Uterus (tissue), 4 donors: ENCODE results near the gene UBE2J1. TPM values are rescaled to one million over a fixed set of nuclear protein-coding genes. Genes with fewer than 3 reads are reported as not detected.
"Not testable (repeated sequence)": the region's sequence is repeated elsewhere in the genome, so short reads cannot be mapped to it uniquely, and the experiment has no call there.

Experiments
- DNase-seq, 2 donors: peaks; one replicate each; pipeline ENCODE4 v3.0.0-alpha.2; 2019 to 2020
- H3K27ac ChIP-seq, 2 donors: fragments of 200-600 bp; sonication (generic); 1 replicate in 1 of 2; 2 replicates in 1 of 2; pipeline ENCODE4 v1.5.1; 2016 to 2018
- H3K27me3 ChIP-seq, 2 donors: fragments of 200-600 bp; sonication (generic); one replicate each; pipeline ENCODE4 v1.5.1; 2018 to 2019; ENCODE audit warnings: control low read depth in 1 of 2
- H3K36me3 ChIP-seq, 2 donors: fragments of 200-600 bp; sonication (generic); one replicate each; pipeline ENCODE4 v1.5.1; 2019; ENCODE audit warnings: control low read depth in 1 of 2
- H3K4me1 ChIP-seq, 2 donors: fragments of 200-600 bp; sonication (generic); one replicate each; pipeline ENCODE4 v1.5.1; 2018 to 2019; ENCODE audit warnings: control low read depth in 1 of 2
- H3K4me3 ChIP-seq, 2 donors: fragments of 200-600 bp; sonication (generic); 1 replicate in 1 of 2; 2 replicates in 1 of 2; pipeline ENCODE4 v1.5.1; 2018 to 2019; ENCODE audit warnings: mild to moderate bottlenecking in 1 of 2
- H3K9me3 ChIP-seq, 2 donors: fragments of 200-600 bp; sonication (generic); one replicate each; pipeline ENCODE4 v1.5.1; 2019; ENCODE audit warnings: control low read depth in 1 of 2
- POLR2A ChIP-seq, 2 donors: fragments of 450-650 bp; IDR thresholded peaks; one replicate each; pipeline ENCODE4 v1.6.1; 2016; ENCODE audit warnings: antibody characterized with exemption in 2 of 2, mild to moderate bottlenecking in 1 of 2, moderate library complexity in 1 of 2
- intact Hi-C: fragments of 100-400 bp; cut with DNase I; formaldehyde crosslinking; loops from one replicate; pipeline ENCODE4 v1.15.1; 2023; ENCODE audit warnings: low total_unique reads
- total RNA-seq, 4 donors: library from RNA; depleted of rRNA in 3 of 4; stranded (reverse); fragments of >200 nt in 3 of 4; gene quantifications; one replicate each; pipeline versions ENCODE4 v1.1.0 to v1.2.4, GENCODE V29; 2014 to 2023
- TF ChIP-seq, protein P1 (sequence below), 4 experiments: fragments of 200-600 bp in 2 of 4; fragments of 450-650 bp in 2 of 4; sonication (generic) in 2 of 4; IDR thresholded peaks; one replicate each; pipeline ENCODE4 v1.5.1; 2016 to 2019; ENCODE audit warnings: antibody characterized with exemption in 4 of 4, mild to moderate bottlenecking in 2 of 4, moderate library complexity in 1 of 4
- donor health status: DM: yes; HTN: yes; CAD: no.

UBE2J1 gene
- total RNA-seq, 4 donors from 2014 or later = 13.1 to 55.2 (median 41.0) TPM

- no peaks in the 10 kb centered on the region for H3K36me3 ChIP-seq
- peak overlapping the region; percentile 63 to 72 for H3K27ac ChIP-seq
- no peaks in the 10 kb centered on the region for H3K9me3 ChIP-seq
- no peak overlapping the region for H3K4me3 ChIP-seq
- intact Hi-C loops = no loop called here
- DNase-seq = no peak
- peaks cover 7 to 13% of the 10 kb centered on the region in 2 donors for H3K4me1 ChIP-seq
- no peaks in the 10 kb centered on the region for H3K27me3 ChIP-seq
- TF ChIP-seq POLR2A (IDR thresholded peaks at IDR 0.05) = no peak
- TF ChIP-seq, protein P1, sequence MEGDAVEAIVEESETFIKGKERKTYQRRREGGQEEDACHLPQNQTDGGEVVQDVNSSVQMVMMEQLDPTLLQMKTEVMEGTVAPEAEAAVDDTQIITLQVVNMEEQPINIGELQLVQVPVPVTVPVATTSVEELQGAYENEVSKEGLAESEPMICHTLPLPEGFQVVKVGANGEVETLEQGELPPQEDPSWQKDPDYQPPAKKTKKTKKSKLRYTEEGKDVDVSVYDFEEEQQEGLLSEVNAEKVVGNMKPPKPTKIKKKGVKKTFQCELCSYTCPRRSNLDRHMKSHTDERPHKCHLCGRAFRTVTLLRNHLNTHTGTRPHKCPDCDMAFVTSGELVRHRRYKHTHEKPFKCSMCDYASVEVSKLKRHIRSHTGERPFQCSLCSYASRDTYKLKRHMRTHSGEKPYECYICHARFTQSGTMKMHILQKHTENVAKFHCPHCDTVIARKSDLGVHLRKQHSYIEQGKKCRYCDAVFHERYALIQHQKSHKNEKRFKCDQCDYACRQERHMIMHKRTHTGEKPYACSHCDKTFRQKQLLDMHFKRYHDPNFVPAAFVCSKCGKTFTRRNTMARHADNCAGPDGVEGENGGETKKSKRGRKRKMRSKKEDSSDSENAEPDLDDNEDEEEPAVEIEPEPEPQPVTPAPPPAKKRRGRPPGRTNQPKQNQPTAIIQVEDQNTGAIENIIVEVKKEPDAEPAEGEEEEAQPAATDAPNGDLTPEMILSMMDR (IDR thresholded peaks at IDR 0.05) = no peak
Observed at GRCh38 chr6:89313006-89313405, 39.5 kb downstream of the UBE2J1 start.

GRCh38 chr6:89311853-89312531, 40.5 kb downstream of the UBE2J1 start:
- Histone ChIP-seq H3K9me3 (no peaks in the 10 kb centered on the region), H3K4me3 (no peak overlapping the region), H3K4me1 (peaks cover 7 to 13% of the 10 kb centered on the region in 2 donors), H3K36me3 (no peaks in the 10 kb centered on the region), H3K27ac (peak overlapping the region; percentile 63 to 72), H3K27me3 (no peaks in the 10 kb centered on the region)
- TF ChIP-seq POLR2A (IDR thresholded peaks at IDR 0.05) = no peak
- TF ChIP-seq, protein P1 (IDR thresholded peaks at IDR 0.05) = peak; percentile 35 to 56 (median 52)
- intact Hi-C loops = no loop called here
- peak; percentile 54 to 57 for DNase-seq

DNA sequence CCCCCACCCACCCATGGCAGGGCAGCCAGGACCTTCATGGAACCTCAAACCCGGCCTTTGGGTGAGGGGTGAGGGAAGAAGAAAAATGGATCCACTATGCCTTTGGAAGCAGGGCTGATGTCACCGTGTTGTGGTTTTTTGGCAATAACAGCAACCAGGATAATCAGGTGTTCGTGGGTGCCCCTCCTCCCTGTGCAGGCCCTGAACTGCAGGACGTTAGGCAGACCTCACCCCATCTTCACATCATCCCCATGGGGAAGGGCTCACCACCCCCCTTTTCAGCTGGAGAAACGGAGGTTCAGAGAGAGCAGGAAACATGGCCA, 41.0 kb downstream of the UBE2J1 start:
- intact Hi-C loops = no loop called here
- no peak for DNase-seq
- TF ChIP-seq POLR2A (IDR thresholded peaks at IDR 0.05) = no peak
- TF ChIP-seq, protein P1 (IDR thresholded peaks at IDR 0.05) = no peak
- H3K36me3 ChIP-seq = no peaks in the 10 kb centered on the region
- no peak overlapping the region for H3K4me3 ChIP-seq
- H3K27ac ChIP-seq = peak overlapping the region; percentile 63 to 72
- H3K27me3 ChIP-seq = no peaks in the 10 kb centered on the region
- no peaks in the 10 kb centered on the region for H3K9me3 ChIP-seq
- peaks cover 7 to 13% of the 10 kb centered on the region in 2 donors for H3K4me1 ChIP-seq

DNA sequence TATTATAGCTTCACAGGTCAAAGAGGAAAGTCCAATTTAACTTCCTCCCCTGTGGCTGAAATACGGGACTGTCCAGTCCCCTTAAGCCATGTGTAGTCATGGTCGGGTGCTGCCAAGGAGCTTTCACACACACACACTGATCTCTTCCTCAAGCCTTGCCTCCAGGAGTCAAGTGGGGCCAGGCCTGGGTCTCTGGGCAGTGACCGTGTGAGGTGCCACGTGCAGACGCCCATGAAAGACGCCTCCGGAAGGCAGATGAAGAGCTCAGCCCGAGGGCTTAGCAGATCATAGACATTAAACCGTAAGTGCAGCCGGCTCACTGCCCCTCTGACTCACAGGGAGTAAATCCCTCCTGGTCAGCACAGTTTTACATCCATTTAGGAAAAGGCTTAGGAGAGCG, 41.6 kb downstream of the UBE2J1 start:
- no peak for DNase-seq
- intact Hi-C loops = no loop called here
- Histone ChIP-seq H3K4me1 (peaks cover 7 to 13% of the 10 kb centered on the region in 2 donors), H3K27me3 (no peaks in the 10 kb centered on the region), H3K9me3 (no peaks in the 10 kb centered on the region), H3K27ac (peak overlapping the region in 1 of 2 donors; percentile 72), H3K4me3 (no peak overlapping the region), H3K36me3 (no peaks in the 10 kb centered on the region)
- no peak for TF ChIP-seq POLR2A (IDR thresholded peaks at IDR 0.05)
- TF ChIP-seq, protein P1 (IDR thresholded peaks at IDR 0.05) = no peak

DNA sequence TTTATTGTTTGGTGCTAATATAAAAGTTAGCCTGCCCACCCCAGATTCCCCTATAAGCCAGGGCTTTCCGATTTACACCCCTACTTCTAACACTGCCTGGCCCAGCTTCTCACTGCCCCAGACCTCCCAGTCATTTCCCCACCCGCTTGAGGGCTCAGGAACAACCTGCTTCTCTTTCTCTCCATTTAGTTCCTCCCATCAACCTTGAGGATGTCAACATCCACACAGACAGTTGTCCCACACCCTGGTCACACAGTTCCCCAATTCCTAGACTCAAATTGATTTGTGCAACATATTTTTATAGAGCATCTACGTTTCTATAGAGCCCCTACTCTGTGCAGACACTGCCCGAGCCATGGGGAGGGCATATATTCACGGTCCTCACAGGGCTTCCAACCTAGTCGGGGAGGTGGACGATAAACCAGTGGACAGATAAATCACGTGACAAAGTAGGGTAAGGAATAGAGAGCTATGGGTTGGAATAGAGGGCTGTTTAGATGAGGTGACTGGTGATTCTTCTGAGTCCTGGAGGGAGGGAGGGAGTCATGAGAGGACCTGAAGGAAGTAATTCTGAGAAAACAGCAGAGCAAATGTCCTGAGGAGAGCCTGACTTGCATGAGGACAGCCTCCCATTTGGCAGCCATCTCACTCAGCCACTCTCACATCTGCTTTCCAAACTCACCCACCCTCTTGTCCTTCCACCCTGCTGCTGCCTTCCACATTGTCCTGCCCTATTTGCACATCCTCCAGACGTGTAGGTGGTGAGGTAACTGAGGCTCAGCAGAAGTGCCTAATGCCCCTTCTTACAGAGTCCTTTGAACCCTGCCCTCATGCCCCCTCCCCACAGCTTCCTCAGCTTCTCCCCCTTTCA, 43.8 kb downstream of the UBE2J1 start:
- Histone ChIP-seq H3K4me1 (peaks cover 7 to 13% of the 10 kb centered on the region in 2 donors), H3K27ac (no peak overlapping the region), H3K9me3 (no peaks in the 10 kb centered on the region), H3K4me3 (no peak overlapping the region), H3K27me3 (no peaks in the 10 kb centered on the region), H3K36me3 (no peaks in the 10 kb centered on the region)
- intact Hi-C loops = no loop called here
- no peak for TF ChIP-seq POLR2A (IDR thresholded peaks at IDR 0.05)
- TF ChIP-seq, protein P1 (IDR thresholded peaks at IDR 0.05) = no peak
- no peak for DNase-seq

DNA sequence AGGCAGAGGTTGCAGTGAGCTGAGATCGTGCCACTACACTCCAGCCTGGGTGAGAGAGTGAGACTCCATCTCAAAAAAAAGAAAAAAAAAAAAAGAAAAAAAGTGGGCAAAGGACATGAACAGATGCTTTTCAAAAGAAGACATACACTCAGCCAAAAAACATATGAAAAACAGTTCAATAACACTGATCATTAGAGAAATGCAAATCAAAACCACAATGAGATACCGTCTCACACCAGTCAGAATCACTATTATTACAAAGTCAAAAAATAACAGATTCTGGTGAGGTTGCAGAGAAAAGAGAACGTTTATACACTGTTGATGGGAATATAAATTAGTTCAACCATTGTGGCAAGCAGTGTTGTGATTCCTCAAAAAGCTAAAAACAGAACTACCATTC, 48.0 kb downstream of the UBE2J1 start:
- DNase-seq, H3K27ac ChIP-seq, H3K4me1 ChIP-seq, intact Hi-C loops, H3K4me3 ChIP-seq, H3K36me3 ChIP-seq, H3K27me3 ChIP-seq, H3K9me3 ChIP-seq: not testable (repeated sequence)
